Type B pancreatic cell (in vitro differentiated cells): Measurements from ENCODE around the gene MORN1. TPM values are rescaled to one million over a fixed set of nuclear protein-coding genes. Genes with fewer than 3 reads are reported as not detected.

Experiments used
- DNase-seq: peaks from one replicate; pipeline ENCODE4 v3.0.0; 2021; ENCODE audit warnings: mixed read lengths; ENCODE audit not compliant: unreplicated experiment; ENCODE audit errors: extremely low spot score
- H3K27ac Mint-ChIP-seq: 2 replicates; pipeline ENCODE4 v1.8.0; 2021; ENCODE audit warnings: mild to moderate bottlenecking, mixed read lengths
- H3K27me3 Mint-ChIP-seq: 2 replicates; pipeline ENCODE4 v1.8.0; 2021; ENCODE audit warnings: mixed read lengths
- H3K36me3 Mint-ChIP-seq: 2 replicates; pipeline ENCODE4 v1.8.0; 2021; ENCODE audit warnings: mixed read lengths
- H3K4me1 Mint-ChIP-seq: one replicate; pipeline ENCODE4 v1.8.0; 2021; ENCODE audit warnings: mixed read lengths; ENCODE audit not compliant: unreplicated experiment
- H3K4me3 Mint-ChIP-seq: 2 replicates; pipeline ENCODE4 v1.8.0; 2021; ENCODE audit warnings: mild to moderate bottlenecking, mixed read lengths
- H3K9me3 Mint-ChIP-seq: 2 replicates; pipeline ENCODE4 v1.8.0; 2021; ENCODE audit warnings: mixed read lengths
- CTCF ChIP-seq: fragments of 200-600 bp; sonication (generic); conservative IDR thresholded peaks from 2 replicates; pipeline ENCODE4 v1.5.0; 2021; ENCODE audit warnings: antibody characterized with exemption, mild to moderate bottlenecking
- total RNA-seq: library from RNA; stranded (reverse); gene quantifications from 2 replicates; pipeline ENCODE4 v1.2.1, GENCODE V29; 2021; ENCODE audit warnings: low replicate concordance

The MORN1 gene
- total RNA-seq, 1 donor from 2014 or later = 27.5 TPM

- Mint-ChIP-seq H3K4me3 (peak overlapping the region; percentile 65), H3K36me3 (no peaks in the 10 kb centered on the region), H3K27me3 (peaks cover 18% of the 10 kb centered on the region), H3K9me3 (no peaks in the 10 kb centered on the region), H3K27ac (peak overlapping the region; percentile 82), H3K4me1 (peaks cover 8% of the 10 kb centered on the region)
- no peak for TF ChIP-seq CTCF
- no peak for DNase-seq
Observed at GRCh38 chr1:2415801-2416208, 24.5 kb upstream of the MORN1 start.

- peak overlapping the region; percentile 65 for H3K4me3 Mint-ChIP-seq
- H3K9me3 Mint-ChIP-seq = no peaks in the 10 kb centered on the region
- H3K4me1 Mint-ChIP-seq = peaks cover 8% of the 10 kb centered on the region
- no peak for DNase-seq
- TF ChIP-seq CTCF = no peak
- H3K27me3 Mint-ChIP-seq = peaks cover 18% of the 10 kb centered on the region
- no peaks in the 10 kb centered on the region for H3K36me3 Mint-ChIP-seq
- H3K27ac Mint-ChIP-seq = peak overlapping the region; percentile 82
Observed at GRCh38 chr1:2415337-2415736, 24.0 kb upstream of the MORN1 start.

GRCh38 chr1:2414297-2414958 is 23.1 kb upstream of the MORN1 start:
- peaks cover 18% of the 10 kb centered on the region for H3K27me3 Mint-ChIP-seq
- H3K36me3 Mint-ChIP-seq = no peaks in the 10 kb centered on the region
- DNase-seq = peak; percentile 85
- H3K9me3 Mint-ChIP-seq = no peaks in the 10 kb centered on the region
- H3K4me1 Mint-ChIP-seq = peaks cover 8% of the 10 kb centered on the region
- peak overlapping the region; percentile 95 for H3K27ac Mint-ChIP-seq
- H3K4me3 Mint-ChIP-seq = peak overlapping the region; percentile 89
- TF ChIP-seq CTCF = peak; percentile 96

GRCh38 chr1:2413495-2414296 is 22.3 kb upstream of the MORN1 start:
- Mint-ChIP-seq H3K36me3 (no peaks in the 10 kb centered on the region), H3K4me3 (peak overlapping the region; percentile 89), H3K4me1 (peaks cover 8% of the 10 kb centered on the region), H3K9me3 (no peaks in the 10 kb centered on the region), H3K27ac (peak overlapping the region; percentile 95), H3K27me3 (peaks cover 12% of the 10 kb centered on the region)
- DNase-seq = no peak
- TF ChIP-seq CTCF = no peak

- Mint-ChIP-seq H3K9me3 (no peaks in the 10 kb centered on the region), H3K27me3 (peaks cover 12% of the 10 kb centered on the region), H3K4me3 (peak overlapping the region; percentile 89), H3K4me1 (peaks cover 8% of the 10 kb centered on the region), H3K36me3 (no peaks in the 10 kb centered on the region), H3K27ac (no peak overlapping the region)
- no peak for DNase-seq
- TF ChIP-seq CTCF = no peak
Observed at GRCh38 chr1:2412773-2413494, 21.6 kb upstream of the MORN1 start.
